ENCODE results near the gene GNAQ. TPM values are rescaled to one million over a fixed set of nuclear protein-coding genes. Genes with fewer than 3 reads are reported as not detected.

GNAQ gene
- total RNA-seq, 6 experiments from 2014 or later = 41.6 to 45.8 (median 44.3) TPM

DNA sequence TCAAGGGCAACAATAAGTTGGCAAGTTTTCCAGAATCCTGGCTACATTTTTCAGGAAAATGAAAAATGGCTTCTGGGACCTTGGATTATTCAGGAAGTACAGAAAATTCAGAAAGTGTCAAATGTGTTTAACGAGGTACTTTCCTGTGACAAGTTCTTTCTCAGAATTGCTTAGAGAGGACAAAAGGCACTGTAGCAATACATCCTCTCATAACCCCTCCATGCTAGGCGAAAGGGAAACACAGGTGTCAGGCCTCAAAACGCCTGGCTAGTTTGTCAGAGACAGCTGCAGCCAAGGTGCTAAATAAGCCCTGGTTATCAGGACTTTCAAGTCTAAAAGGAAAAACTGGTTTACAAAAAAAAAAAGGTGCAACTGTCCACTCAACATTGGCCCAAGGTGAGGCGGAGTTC is 115.2 kb downstream of the GNAQ start:
- Mint-ChIP-seq H3K27me3 (ENCODE audit: insufficient read depth) (peaks cover 3% of the 10 kb centered on the region; the same call in 1 of the 2 replicates), H3K9me3 (no peaks in the 10 kb centered on the region), H3K4me3 (no peak overlapping the region), H3K4me1 (ENCODE audit: low read depth) (peaks cover 36% of the 10 kb centered on the region), H3K27ac (no peak overlapping the region), H3K36me3 (ENCODE audit: low read depth) (peaks cover 43% of the 10 kb centered on the region)
- TF ChIP-seq, protein P1, sequence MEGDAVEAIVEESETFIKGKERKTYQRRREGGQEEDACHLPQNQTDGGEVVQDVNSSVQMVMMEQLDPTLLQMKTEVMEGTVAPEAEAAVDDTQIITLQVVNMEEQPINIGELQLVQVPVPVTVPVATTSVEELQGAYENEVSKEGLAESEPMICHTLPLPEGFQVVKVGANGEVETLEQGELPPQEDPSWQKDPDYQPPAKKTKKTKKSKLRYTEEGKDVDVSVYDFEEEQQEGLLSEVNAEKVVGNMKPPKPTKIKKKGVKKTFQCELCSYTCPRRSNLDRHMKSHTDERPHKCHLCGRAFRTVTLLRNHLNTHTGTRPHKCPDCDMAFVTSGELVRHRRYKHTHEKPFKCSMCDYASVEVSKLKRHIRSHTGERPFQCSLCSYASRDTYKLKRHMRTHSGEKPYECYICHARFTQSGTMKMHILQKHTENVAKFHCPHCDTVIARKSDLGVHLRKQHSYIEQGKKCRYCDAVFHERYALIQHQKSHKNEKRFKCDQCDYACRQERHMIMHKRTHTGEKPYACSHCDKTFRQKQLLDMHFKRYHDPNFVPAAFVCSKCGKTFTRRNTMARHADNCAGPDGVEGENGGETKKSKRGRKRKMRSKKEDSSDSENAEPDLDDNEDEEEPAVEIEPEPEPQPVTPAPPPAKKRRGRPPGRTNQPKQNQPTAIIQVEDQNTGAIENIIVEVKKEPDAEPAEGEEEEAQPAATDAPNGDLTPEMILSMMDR (IDR thresholded peaks at IDR 0.05) = no peak
- no peak for DNase-seq

DNA sequence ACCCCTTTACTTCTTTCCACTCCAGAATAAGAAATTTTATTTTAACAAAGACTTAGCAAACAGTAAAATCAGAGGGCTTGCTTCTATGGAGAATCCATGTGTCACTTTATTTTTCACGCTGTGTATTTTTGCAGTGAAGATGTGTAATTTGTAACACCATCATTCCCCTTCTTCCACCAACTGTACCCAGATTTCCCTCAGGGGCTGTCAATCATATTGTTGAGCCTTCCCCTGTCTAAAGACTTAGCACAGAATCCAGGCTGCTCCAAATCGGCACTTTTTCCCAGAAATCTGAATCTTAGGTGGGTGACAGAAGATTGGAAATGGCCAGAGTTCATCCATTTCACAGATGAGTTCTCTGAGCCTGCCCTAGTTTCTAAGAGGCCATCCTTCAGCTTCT is 115.9 kb downstream of the GNAQ start:
- H3K9me3 Mint-ChIP-seq = no peaks in the 10 kb centered on the region

DNA sequence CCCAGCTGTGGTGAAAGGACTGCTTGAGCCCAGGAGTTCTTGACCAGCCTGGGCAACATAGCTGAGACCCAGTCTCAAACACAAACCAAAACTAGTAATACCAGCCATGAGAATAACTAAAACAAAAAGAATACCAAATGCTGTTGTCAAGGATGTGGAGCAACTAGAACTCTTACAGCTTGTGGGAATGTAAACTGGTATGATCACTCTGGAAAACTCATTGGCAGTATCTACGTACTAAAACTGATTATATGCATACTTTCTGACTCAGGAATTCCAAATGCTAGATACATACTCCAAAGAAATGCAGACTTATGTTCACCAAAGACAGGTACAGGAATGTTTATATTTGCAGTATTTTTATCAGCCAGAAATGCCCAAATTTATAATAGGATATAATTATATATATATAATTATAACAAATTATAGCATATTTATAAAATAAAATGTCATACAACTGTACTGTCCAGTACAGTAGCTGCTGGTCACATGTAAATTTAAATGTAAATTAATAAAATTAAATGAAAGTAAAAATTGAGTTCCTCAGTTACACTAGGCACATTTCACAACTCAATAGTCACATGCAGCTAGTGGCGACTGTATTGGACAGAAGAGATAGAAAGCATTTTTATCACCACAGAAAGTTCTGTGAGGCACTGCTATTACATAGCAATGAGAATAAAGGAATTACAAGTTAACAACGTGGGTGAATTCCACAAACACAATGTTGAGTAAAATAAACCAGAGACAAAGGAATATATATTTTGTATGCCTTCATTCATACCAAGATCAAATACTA is 118.5 kb downstream of the GNAQ start:
- TF ChIP-seq, protein P1 (IDR thresholded peaks at IDR 0.05) = no peak
- Mint-ChIP-seq H3K4me3 (no peak overlapping the region), H3K9me3 (no peaks in the 10 kb centered on the region), H3K27ac (peak overlapping the region; percentile 70), H3K4me1 (ENCODE audit: low read depth) (peaks cover 61% of the 10 kb centered on the region), H3K36me3 (ENCODE audit: low read depth) (peaks cover 30% of the 10 kb centered on the region), H3K27me3 (ENCODE audit: insufficient read depth) (peaks cover 3% of the 10 kb centered on the region; the same call in 1 of the 2 replicates)
- peak; percentile 31 for DNase-seq

More for the DNA sequence above, 115.9 kb downstream of the GNAQ start:
- TF ChIP-seq, protein P1 (IDR thresholded peaks at IDR 0.05) = no peak
- DNase-seq = no peak
- H3K4me1 Mint-ChIP-seq (ENCODE audit: low read depth) = peaks cover 36% of the 10 kb centered on the region
- H3K4me3 Mint-ChIP-seq = no peak overlapping the region
- no peak overlapping the region for H3K27ac Mint-ChIP-seq
- H3K27me3 Mint-ChIP-seq (ENCODE audit: insufficient read depth) = peaks cover 3% of the 10 kb centered on the region; the same call in 1 of the 2 replicates
- H3K36me3 Mint-ChIP-seq (ENCODE audit: low read depth) = peaks cover 39% of the 10 kb centered on the region

DNA sequence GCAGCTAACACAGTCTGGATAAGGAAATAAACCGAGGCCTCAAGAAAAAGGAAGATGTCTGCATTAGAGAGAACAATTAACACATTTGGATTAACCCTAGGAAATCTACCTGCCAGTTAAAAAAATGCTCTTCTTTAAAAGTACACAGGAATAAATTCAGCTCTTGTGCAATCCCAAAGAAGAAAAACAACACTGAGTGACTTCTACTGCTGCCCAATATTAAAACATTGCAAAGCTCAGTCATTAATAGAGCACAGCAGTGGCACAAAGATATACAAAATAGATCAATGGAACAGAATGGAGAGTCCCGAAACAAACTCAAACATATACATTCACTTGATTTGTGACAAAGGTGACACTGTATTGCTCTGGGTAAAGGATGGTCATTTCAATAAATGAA is 119.7 kb downstream of the GNAQ start:
- Mint-ChIP-seq H3K36me3 (ENCODE audit: low read depth) (peaks cover 30% of the 10 kb centered on the region), H3K27me3 (ENCODE audit: insufficient read depth) (peaks cover under 1% of the 10 kb centered on the region; the same call in 1 of the 2 replicates), H3K27ac (no peak overlapping the region; the same call in 1 of the 2 replicates), H3K4me1 (ENCODE audit: low read depth) (peaks cover 72% of the 10 kb centered on the region), H3K9me3 (no peaks in the 10 kb centered on the region), H3K4me3 (no peak overlapping the region)
- TF ChIP-seq, protein P1 (IDR thresholded peaks at IDR 0.05) = no peak
- no peak for DNase-seq

DNA sequence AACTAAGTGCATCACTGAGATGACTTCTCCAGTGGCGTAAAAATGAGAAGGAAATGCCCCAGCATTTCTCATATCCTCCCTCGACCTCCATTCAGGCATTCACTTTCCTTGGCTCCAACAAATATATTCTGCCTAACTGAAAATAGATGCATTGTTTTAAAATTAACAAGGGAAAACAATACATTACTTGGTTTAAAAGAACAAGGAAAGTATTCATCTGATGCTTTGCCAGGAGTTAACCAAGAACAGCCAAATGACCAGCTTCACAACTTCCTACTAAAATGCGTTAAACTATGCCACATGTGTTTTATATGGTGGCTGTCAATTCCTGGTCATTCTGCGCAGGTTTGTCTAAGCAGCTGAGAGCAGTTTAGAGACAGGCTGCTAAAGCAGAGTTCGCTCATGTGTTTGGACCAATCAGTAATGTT is 121.4 kb downstream of the GNAQ start:
- Mint-ChIP-seq H3K27ac (no peak overlapping the region), H3K36me3 (ENCODE audit: low read depth) (peaks cover 27% of the 10 kb centered on the region), H3K9me3 (no peaks in the 10 kb centered on the region), H3K4me1 (ENCODE audit: low read depth) (peaks cover 73% of the 10 kb centered on the region), H3K27me3 (ENCODE audit: insufficient read depth) (no peaks in the 10 kb centered on the region), H3K4me3 (no peak overlapping the region)
- TF ChIP-seq, protein P1 (IDR thresholded peaks at IDR 0.05) = no peak
- DNase-seq = no peak

Measured in HFFc6 (cell line).